ENCODE data around the gene INPP5F. TPM values are rescaled to one million over a fixed set of nuclear protein-coding genes. Genes with fewer than 3 reads are reported as not detected.

Gene INPP5F
- total and polyA plus RNA-seq, 2 donors: 9.4 to 10.8 TPM

DNA sequence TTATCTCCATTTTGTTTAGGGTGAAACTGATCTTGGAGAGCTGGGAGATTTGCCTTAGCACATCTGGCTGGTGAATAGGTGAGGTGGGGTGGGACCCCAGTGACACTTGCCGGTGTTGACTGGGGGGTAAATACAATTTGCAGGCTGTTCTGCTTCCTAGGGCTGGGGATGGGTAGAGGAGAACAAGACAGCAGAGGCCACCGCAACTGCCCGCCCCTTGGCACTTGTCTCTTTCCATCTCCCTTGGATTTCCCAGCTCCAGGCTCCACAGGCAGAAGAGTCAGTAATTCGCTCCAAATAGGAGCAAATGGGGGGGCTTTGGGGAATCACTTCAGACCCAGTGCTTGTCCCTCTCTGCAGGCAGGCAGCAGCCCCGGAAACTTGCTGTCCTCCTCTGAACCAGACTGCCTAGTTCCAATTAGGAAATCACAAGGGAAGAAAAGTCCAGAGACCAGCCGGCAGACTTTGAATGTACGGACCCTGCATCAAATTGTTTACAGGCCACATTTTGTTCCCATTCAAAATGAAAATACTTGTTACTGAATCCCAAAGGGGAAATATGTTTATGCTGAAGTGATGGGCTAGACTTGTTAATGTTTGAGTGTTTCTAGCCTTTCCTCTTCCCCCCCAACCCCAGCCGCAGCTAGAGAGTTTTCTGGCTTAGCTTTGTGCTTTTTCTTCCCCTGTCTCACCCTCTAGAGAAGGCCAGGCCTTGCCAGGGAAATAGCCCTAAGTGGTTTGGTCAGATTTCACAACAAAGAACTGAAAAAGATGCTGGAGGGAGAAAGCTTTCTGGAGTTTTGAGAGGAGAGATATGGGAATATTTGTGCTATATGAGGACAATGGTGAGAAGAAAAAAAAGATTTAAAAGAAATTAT, 10.0 kb upstream of the INPP5F start:
- Histone ChIP-seq H3K4me3 (ENCODE audit: low read length in 2 of 2) (no peak overlapping the region), H3K36me3 (ENCODE audit: control insufficient read depth in 2 of 2, insufficient read depth in 2 of 2, low read length in 1 of 2) (no peaks in the 10 kb centered on the region), H3K9me3 (ENCODE audit: control insufficient read depth in 2 of 2, insufficient read depth in 1 of 2, low read length in 1 of 2) (peaks cover 0 to 3% of the 10 kb centered on the region in 2 donors), H3K4me1 (ENCODE audit: control insufficient read depth in 2 of 2, insufficient read depth in 2 of 2, low read length in 2 of 2) (no peaks in the 10 kb centered on the region), H3K27ac (ENCODE audit: low read depth in 1 of 2, low read length in 1 of 2) (peak overlapping the region in 1 of 2 donors; percentile 18), H3K27me3 (ENCODE audit: control insufficient read depth in 2 of 2, insufficient read depth in 1 of 2, low read length in 1 of 2) (no peaks in the 10 kb centered on the region)
- DNase-seq (ENCODE audit: low read depth in 6 of 9, low spot score in 9 of 9): no peak
- WGBS: 99% methylated on average over 8 of the region's 8 CpGs

- Histone ChIP-seq H3K9me3 (ENCODE audit: control insufficient read depth in 2 of 2, insufficient read depth in 1 of 2, low read length in 1 of 2) (no peaks in the 10 kb centered on the region), H3K27ac (ENCODE audit: low read depth in 1 of 2, low read length in 1 of 2) (no peak overlapping the region), H3K4me3 (ENCODE audit: low read length in 2 of 2) (no peak overlapping the region), H3K36me3 (ENCODE audit: control insufficient read depth in 2 of 2, insufficient read depth in 2 of 2, low read length in 1 of 2) (no peaks in the 10 kb centered on the region), H3K27me3 (ENCODE audit: control insufficient read depth in 2 of 2, insufficient read depth in 1 of 2, low read length in 1 of 2) (peaks cover 0 to 2% of the 10 kb centered on the region in 2 donors), H3K4me1 (ENCODE audit: control insufficient read depth in 2 of 2, insufficient read depth in 2 of 2, low read length in 2 of 2) (peaks cover 10 to 12% of the 10 kb centered on the region in 2 donors)
- 96% methylated on average over 2 of the region's 2 CpGs for WGBS
- no peak for DNase-seq (ENCODE audit: low read depth in 6 of 9, low spot score in 9 of 9)
These were observed 2.7 kb upstream of the INPP5F start for GRCh38 chr10:119723161-119723560.

DNA sequence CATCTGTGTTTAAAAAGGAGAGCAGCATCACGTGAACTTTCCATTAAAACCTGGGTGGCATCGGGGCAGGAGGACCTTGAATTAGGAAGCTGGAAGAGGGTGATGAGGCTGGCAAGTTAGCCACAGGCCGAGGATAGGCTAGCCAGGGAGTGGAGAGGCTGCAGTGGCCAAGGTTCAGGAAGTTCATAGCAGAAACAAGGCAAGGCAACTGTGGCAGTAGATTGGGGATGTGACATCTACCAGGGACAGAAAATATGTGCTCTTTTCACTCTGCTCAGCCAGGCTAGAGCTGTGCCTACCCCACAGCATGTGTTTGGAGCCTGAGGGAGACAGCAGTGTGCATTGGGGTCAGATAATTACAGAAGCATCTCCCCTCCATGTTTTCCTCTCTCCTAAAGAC, 2.2 kb upstream of the INPP5F start:
- 96% methylated on average over 3 of the region's 3 CpGs for WGBS
- Histone ChIP-seq H3K4me3 (ENCODE audit: low read length in 2 of 2) (no peak overlapping the region), H3K36me3 (ENCODE audit: control insufficient read depth in 2 of 2, insufficient read depth in 2 of 2, low read length in 1 of 2) (no peaks in the 10 kb centered on the region), H3K9me3 (ENCODE audit: control insufficient read depth in 2 of 2, insufficient read depth in 1 of 2, low read length in 1 of 2) (no peaks in the 10 kb centered on the region), H3K4me1 (ENCODE audit: control insufficient read depth in 2 of 2, insufficient read depth in 2 of 2, low read length in 2 of 2) (peaks cover 10 to 12% of the 10 kb centered on the region in 2 donors), H3K27me3 (ENCODE audit: control insufficient read depth in 2 of 2, insufficient read depth in 1 of 2, low read length in 1 of 2) (peaks cover 0 to 2% of the 10 kb centered on the region in 2 donors), H3K27ac (ENCODE audit: low read depth in 1 of 2, low read length in 1 of 2) (no peak overlapping the region)
- DNase-seq (ENCODE audit: low read depth in 6 of 9, low spot score in 9 of 9): no peak

- WGBS: 32% methylated on average over 21 of the region's 21 CpGs
- Histone ChIP-seq H3K27ac (ENCODE audit: low read depth in 1 of 2, low read length in 1 of 2) (peak overlapping the region; percentile 68 to 92), H3K9me3 (ENCODE audit: control insufficient read depth in 2 of 2, insufficient read depth in 1 of 2, low read length in 1 of 2) (no peaks in the 10 kb centered on the region), H3K4me3 (ENCODE audit: low read length in 2 of 2) (peak overlapping the region; percentile 62 to 95), H3K27me3 (ENCODE audit: control insufficient read depth in 2 of 2, insufficient read depth in 1 of 2, low read length in 1 of 2) (peaks cover 0 to 2% of the 10 kb centered on the region in 2 donors), H3K36me3 (ENCODE audit: control insufficient read depth in 2 of 2, insufficient read depth in 2 of 2, low read length in 1 of 2) (no peaks in the 10 kb centered on the region), H3K4me1 (ENCODE audit: control insufficient read depth in 2 of 2, insufficient read depth in 2 of 2, low read length in 2 of 2) (peaks cover 10 to 12% of the 10 kb centered on the region in 2 donors)
- peak in 6 of 9 donors; percentile 12 to 30 (median 22) for DNase-seq (ENCODE audit: low read depth in 6 of 9, low spot score in 9 of 9)
These were observed 995 bp upstream of the INPP5F start for GRCh38 chr10:119724593-119725516.

- Histone ChIP-seq H3K4me1 (ENCODE audit: control insufficient read depth in 2 of 2, insufficient read depth in 2 of 2, low read length in 2 of 2) (peaks cover 10 to 12% of the 10 kb centered on the region in 2 donors), H3K27ac (ENCODE audit: low read depth in 1 of 2, low read length in 1 of 2) (peak overlapping the region; percentile 68 to 92), H3K36me3 (ENCODE audit: control insufficient read depth in 2 of 2, insufficient read depth in 2 of 2, low read length in 1 of 2) (no peaks in the 10 kb centered on the region), H3K4me3 (ENCODE audit: low read length in 2 of 2) (peak overlapping the region; percentile 62 to 95), H3K9me3 (ENCODE audit: control insufficient read depth in 2 of 2, insufficient read depth in 1 of 2, low read length in 1 of 2) (no peaks in the 10 kb centered on the region), H3K27me3 (ENCODE audit: control insufficient read depth in 2 of 2, insufficient read depth in 1 of 2, low read length in 1 of 2) (peaks cover 0 to 2% of the 10 kb centered on the region in 2 donors)
- peak in 2 of 9 donors; percentile 19 for DNase-seq (ENCODE audit: low read depth in 6 of 9, low spot score in 9 of 9)
- under 1% methylated on average over 32 of the region's 32 CpGs for WGBS
These were observed 378 bp upstream of the INPP5F start for GRCh38 chr10:119725517-119725827.

GRCh38 chr10:119726676-119727261, 919 bp downstream of the INPP5F start:
- peaks cover 0 to 2% of the 10 kb centered on the region in 2 donors for H3K27me3 ChIP-seq (ENCODE audit: control insufficient read depth in 2 of 2, insufficient read depth in 1 of 2, low read length in 1 of 2)
- H3K9me3 ChIP-seq (ENCODE audit: control insufficient read depth in 2 of 2, insufficient read depth in 1 of 2, low read length in 1 of 2): no peaks in the 10 kb centered on the region
- H3K27ac ChIP-seq (ENCODE audit: low read depth in 1 of 2, low read length in 1 of 2): no peak overlapping the region
- peaks cover 10 to 12% of the 10 kb centered on the region in 2 donors for H3K4me1 ChIP-seq (ENCODE audit: control insufficient read depth in 2 of 2, insufficient read depth in 2 of 2, low read length in 2 of 2)
- WGBS: 62% methylated on average over 14 of the region's 14 CpGs
- H3K4me3 ChIP-seq (ENCODE audit: low read length in 2 of 2): peak overlapping the region; percentile 62 to 95
- no peaks in the 10 kb centered on the region for H3K36me3 ChIP-seq (ENCODE audit: control insufficient read depth in 2 of 2, insufficient read depth in 2 of 2, low read length in 1 of 2)
- no peak for DNase-seq (ENCODE audit: low read depth in 6 of 9, low spot score in 9 of 9)

DNA sequence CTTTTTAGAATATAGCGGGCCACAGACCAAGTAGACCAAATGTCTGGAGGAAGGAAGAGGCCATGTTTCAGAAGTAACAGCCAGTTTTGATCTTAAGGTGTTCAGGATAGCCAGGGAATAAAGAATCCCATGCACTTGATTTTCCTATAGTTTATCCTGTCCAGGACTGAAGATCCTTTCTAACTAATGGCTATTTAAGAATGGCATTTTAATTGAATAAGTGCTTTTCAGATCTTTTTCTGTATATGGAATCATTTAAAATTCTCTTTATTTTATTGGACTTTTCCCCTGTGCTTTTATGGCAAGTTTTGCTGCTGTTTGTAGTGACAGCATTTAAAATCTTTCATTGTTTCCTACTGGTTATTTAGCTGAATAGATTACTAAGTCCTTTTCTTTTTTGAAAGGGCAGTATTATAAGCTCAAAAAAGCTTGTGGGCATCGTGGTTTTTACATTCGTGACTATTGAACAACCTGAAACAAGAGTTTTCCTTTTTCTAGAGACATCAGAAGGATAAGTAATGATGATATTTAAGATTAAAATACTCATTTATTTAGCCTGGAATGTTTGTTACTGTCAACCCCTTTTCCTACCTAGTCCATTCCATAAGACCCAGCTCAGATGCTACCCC, 2.4 kb downstream of the INPP5F start:
- Histone ChIP-seq H3K36me3 (ENCODE audit: control insufficient read depth in 2 of 2, insufficient read depth in 2 of 2, low read length in 1 of 2) (no peaks in the 10 kb centered on the region), H3K27ac (ENCODE audit: low read depth in 1 of 2, low read length in 1 of 2) (no peak overlapping the region), H3K27me3 (ENCODE audit: control insufficient read depth in 2 of 2, insufficient read depth in 1 of 2, low read length in 1 of 2) (peaks cover 0 to 2% of the 10 kb centered on the region in 2 donors), H3K9me3 (ENCODE audit: control insufficient read depth in 2 of 2, insufficient read depth in 1 of 2, low read length in 1 of 2) (no peaks in the 10 kb centered on the region), H3K4me3 (ENCODE audit: low read length in 2 of 2) (no peak overlapping the region), H3K4me1 (ENCODE audit: control insufficient read depth in 2 of 2, insufficient read depth in 2 of 2, low read length in 2 of 2) (peaks cover 10 to 12% of the 10 kb centered on the region in 2 donors)
- 51% methylated on average over 3 of the region's 3 CpGs for WGBS
- no peak for DNase-seq (ENCODE audit: low read depth in 6 of 9, low spot score in 9 of 9)

- Histone ChIP-seq H3K27me3 (ENCODE audit: control insufficient read depth in 2 of 2, insufficient read depth in 1 of 2, low read length in 1 of 2) (no peaks in the 10 kb centered on the region), H3K36me3 (ENCODE audit: control insufficient read depth in 2 of 2, insufficient read depth in 2 of 2, low read length in 1 of 2) (no peaks in the 10 kb centered on the region), H3K27ac (ENCODE audit: low read depth in 1 of 2, low read length in 1 of 2) (no peak overlapping the region), H3K4me1 (ENCODE audit: control insufficient read depth in 2 of 2, insufficient read depth in 2 of 2, low read length in 2 of 2) (peaks cover 0 to 3% of the 10 kb centered on the region in 2 donors), H3K9me3 (ENCODE audit: control insufficient read depth in 2 of 2, insufficient read depth in 1 of 2, low read length in 1 of 2) (no peaks in the 10 kb centered on the region), H3K4me3 (ENCODE audit: low read length in 2 of 2) (no peak overlapping the region)
- no peak for DNase-seq (ENCODE audit: low read depth in 6 of 9, low spot score in 9 of 9)
- WGBS: 79% methylated on average over 1 of the region's 1 CpG
These were observed 8.8 kb downstream of the INPP5F start for GRCh38 chr10:119734396-119735332.

Data from thymus (tissue), 11 donors.